Measurements from ENCODE around the gene ARHGAP25. TPM values are rescaled to one million over a fixed set of nuclear protein-coding genes. Genes with fewer than 3 reads are reported as not detected.

The ARHGAP25 gene
- total RNA-seq, 1 experiment from 2014 or later, result not detected

DNA sequence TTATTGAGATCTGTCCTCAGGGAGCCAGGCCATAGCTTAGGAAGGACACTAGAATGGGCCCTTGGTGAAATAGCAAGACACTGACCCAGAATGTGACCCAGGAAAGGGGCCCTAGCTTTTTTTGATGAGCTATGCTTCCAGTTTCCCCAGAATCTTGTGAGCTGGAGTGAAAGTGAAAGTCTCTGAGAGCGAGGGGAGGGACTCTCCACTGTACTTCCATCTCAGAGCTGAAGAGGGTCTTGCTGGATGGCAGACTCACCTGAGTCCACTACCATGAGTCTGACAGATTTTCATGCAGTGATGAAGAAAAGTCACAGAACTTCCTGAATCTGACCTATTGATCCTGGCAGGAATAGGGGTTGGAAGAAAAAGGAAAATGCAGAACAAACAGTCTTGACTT, 3.1 kb downstream of the ARHGAP25 start:
- no peak overlapping the region for H2AFZ ChIP-seq

DNA sequence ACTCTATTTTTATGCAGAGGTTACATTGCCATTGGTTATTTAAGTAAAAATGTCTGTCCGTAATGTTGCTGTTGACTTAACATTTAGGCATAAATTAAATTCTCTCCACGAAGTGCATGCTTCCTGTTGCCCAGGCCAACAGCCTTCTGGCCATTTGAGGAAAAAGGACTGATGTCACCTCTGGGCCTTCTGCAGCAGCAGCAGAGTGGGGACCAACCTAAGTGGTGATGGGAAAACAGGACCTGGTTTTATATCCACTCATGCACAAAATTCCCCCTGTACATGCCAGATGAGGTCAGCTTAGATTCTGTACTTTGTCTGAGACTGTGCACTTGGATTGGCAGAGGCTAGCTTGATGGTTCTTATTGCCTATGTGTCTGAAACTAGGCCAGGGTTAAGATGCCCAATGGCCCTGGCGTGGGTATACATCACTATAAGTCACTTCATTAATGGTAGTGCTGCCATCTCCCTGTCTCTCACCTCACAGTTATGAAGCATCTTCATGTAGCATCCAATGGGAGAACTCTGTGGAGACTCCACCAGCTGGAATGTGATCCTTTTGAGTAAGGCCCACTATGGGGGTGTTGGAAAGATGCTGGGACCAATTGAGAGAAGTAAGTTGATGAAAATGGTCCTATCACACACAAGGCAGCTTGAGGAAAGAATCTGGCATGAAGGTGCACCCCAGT, 4.4 kb downstream of the ARHGAP25 start:
- DNase-seq, result no peak
- H3K9me2 ChIP-seq (ENCODE audit: insufficient read depth), result no peaks in the 10 kb centered on the region
- no peaks in the 10 kb centered on the region for H3K4me1 ChIP-seq (replicated peaks; ENCODE audit: insufficient read depth)
- intact Hi-C loops (cut with micrococcal nuclease; ENCODE audit: unreplicated experiment), result no loop called here
- H3K79me2 ChIP-seq (ENCODE audit: low read depth), result no peaks in the 10 kb centered on the region
- TF ChIP-seq, protein P1, sequence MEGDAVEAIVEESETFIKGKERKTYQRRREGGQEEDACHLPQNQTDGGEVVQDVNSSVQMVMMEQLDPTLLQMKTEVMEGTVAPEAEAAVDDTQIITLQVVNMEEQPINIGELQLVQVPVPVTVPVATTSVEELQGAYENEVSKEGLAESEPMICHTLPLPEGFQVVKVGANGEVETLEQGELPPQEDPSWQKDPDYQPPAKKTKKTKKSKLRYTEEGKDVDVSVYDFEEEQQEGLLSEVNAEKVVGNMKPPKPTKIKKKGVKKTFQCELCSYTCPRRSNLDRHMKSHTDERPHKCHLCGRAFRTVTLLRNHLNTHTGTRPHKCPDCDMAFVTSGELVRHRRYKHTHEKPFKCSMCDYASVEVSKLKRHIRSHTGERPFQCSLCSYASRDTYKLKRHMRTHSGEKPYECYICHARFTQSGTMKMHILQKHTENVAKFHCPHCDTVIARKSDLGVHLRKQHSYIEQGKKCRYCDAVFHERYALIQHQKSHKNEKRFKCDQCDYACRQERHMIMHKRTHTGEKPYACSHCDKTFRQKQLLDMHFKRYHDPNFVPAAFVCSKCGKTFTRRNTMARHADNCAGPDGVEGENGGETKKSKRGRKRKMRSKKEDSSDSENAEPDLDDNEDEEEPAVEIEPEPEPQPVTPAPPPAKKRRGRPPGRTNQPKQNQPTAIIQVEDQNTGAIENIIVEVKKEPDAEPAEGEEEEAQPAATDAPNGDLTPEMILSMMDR (conservative IDR thresholded peaks at IDR 0.05), result no peak
- no peak for TF ChIP-seq EZH2 (IDR thresholded peaks at IDR 0.05; ENCODE audit: low read depth)
- no peaks in the 10 kb centered on the region for H4K20me1 ChIP-seq (ENCODE audit: insufficient read depth)
- H2AFZ ChIP-seq, result no peak overlapping the region
- ChIA-PET CTCF (no interaction called here), POLR2A (ENCODE audit: unreplicated experiment) (no interaction called here)
- no peaks in the 10 kb centered on the region for H3K9me3 ChIP-seq (ENCODE audit: insufficient read depth, low read depth)
- no peaks in the 10 kb centered on the region for H3K27me3 ChIP-seq (ENCODE audit: insufficient read depth, low read depth)
- no peaks in the 10 kb centered on the region for H3K36me3 ChIP-seq (ENCODE audit: low read depth)
- H3K4me2 ChIP-seq, result no peak overlapping the region
- no TSS peak for BruUV-seq (replicated peaks)
- no peak overlapping the region for H3K27ac ChIP-seq
- no peaks in the 10 kb centered on the region for H3F3A ChIP-seq (ENCODE audit: insufficient read depth, low read depth)
- H3K4me3 ChIP-seq, result no peak overlapping the region

More for the DNA sequence above, 3.1 kb downstream of the ARHGAP25 start:
- DNase-seq, result no peak
- Histone ChIP-seq H3K79me2 (ENCODE audit: low read depth) (no peaks in the 10 kb centered on the region), H3K9me2 (ENCODE audit: insufficient read depth) (no peaks in the 10 kb centered on the region), H4K20me1 (ENCODE audit: insufficient read depth) (no peaks in the 10 kb centered on the region), H3K9me3 (ENCODE audit: insufficient read depth, low read depth) (no peaks in the 10 kb centered on the region), H3K27ac (no peak overlapping the region), H3K36me3 (ENCODE audit: low read depth) (no peaks in the 10 kb centered on the region), H3F3A (ENCODE audit: insufficient read depth, low read depth) (no peaks in the 10 kb centered on the region), H3K27me3 (ENCODE audit: insufficient read depth, low read depth) (no peaks in the 10 kb centered on the region), H3K4me2 (peak overlapping the region; percentile 20; the same call in 1 of the 2 replicates), H3K4me1 (replicated peaks; ENCODE audit: insufficient read depth) (no peaks in the 10 kb centered on the region), H3K4me3 (no peak overlapping the region)
- intact Hi-C loops (cut with micrococcal nuclease; ENCODE audit: unreplicated experiment), result no loop called here
- no peak for TF ChIP-seq EZH2 (IDR thresholded peaks at IDR 0.05; ENCODE audit: low read depth)
- TF ChIP-seq, protein P1 (conservative IDR thresholded peaks at IDR 0.05), result no peak
- ChIA-PET CTCF (no interaction called here), POLR2A (ENCODE audit: unreplicated experiment) (no interaction called here)
- no TSS peak for BruUV-seq (replicated peaks)

DNA sequence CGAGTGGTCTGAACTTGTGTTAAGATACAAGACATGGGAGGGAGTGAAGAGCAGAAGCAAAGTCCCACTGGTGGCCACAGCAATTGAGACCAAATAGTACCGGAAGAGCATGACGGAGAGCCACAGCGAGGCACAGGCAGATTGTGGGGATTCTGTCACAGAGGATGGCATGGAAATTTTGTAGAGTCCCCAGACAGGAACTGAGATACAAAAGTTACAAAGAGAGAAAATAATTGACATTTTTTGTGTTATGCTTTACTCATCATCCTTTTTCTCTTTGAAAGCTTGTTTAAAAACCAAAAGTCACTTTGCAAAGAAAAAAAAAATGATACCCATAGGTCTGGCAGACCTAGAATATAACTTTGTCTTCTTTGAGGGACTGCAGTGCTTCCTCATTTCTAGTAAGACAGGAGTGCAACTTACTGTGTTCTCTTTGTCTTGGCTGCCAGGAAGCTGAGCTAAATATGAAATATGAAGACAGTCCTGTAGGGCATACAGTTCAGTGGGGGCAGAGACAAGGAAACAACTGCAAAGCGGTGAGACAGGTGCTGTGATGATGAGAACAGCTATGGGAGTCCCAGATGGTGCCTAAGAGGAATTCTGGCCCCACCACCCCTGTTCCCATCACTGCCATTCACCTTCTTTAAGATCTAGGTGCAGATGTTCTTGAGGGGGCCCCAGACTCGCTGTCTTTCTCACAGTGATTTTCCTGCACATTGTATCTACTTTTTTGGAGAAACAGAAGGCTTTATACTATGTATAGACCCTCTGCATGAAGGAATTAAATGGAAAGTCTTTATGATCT, 5.2 kb downstream of the ARHGAP25 start:
- POLR2A ChIA-PET (ENCODE audit: unreplicated experiment), result no interaction called here

More for the DNA sequence above, 5.2 kb downstream of the ARHGAP25 start:
- no TSS peak for BruUV-seq (replicated peaks)
- no peaks in the 10 kb centered on the region for H3K36me3 ChIP-seq (ENCODE audit: low read depth)
- no peaks in the 10 kb centered on the region for H3F3A ChIP-seq (ENCODE audit: insufficient read depth, low read depth)
- H3K9me3 ChIP-seq (ENCODE audit: insufficient read depth, low read depth), result no peaks in the 10 kb centered on the region
- H3K79me2 ChIP-seq (ENCODE audit: low read depth), result no peaks in the 10 kb centered on the region
- CTCF ChIA-PET, result interaction anchor here (0.6 to 1.6 kb wide), 2 partner anchors 12 to 1524 kb away, joined by 3 to 5 read pairs; no protein-coding TSS in a partner anchor
- no peak overlapping the region for H3K4me2 ChIP-seq
- H3K27me3 ChIP-seq (ENCODE audit: insufficient read depth, low read depth), result no peaks in the 10 kb centered on the region
- H3K4me3 ChIP-seq, result no peak overlapping the region
- H2AFZ ChIP-seq, result no peak overlapping the region
- H3K4me1 ChIP-seq (replicated peaks; ENCODE audit: insufficient read depth), result no peaks in the 10 kb centered on the region
- no peak overlapping the region for H3K27ac ChIP-seq
- intact Hi-C loops (cut with micrococcal nuclease; ENCODE audit: unreplicated experiment), result no loop called here
- TF ChIP-seq, protein P1 (conservative IDR thresholded peaks at IDR 0.05), result no peak
- TF ChIP-seq EZH2 (IDR thresholded peaks at IDR 0.05; ENCODE audit: low read depth), result no peak
- no peaks in the 10 kb centered on the region for H3K9me2 ChIP-seq (ENCODE audit: insufficient read depth)
- no peak for DNase-seq
- no peaks in the 10 kb centered on the region for H4K20me1 ChIP-seq (ENCODE audit: insufficient read depth)

All from PC-9 (cell line).